ENCODE data around the gene PEMT. TPM values are rescaled to one million over a fixed set of nuclear protein-coding genes. Genes with fewer than 3 reads are reported as not detected.

PEMT gene
- polyA plus RNA-seq, 2 of the 4 experiments (the other 2 are of a cell fraction), result 47.5 to 47.8 TPM

GRCh38 chr17:17500999-17501605, 90.4 kb downstream of the PEMT start:
- H3K4me3 ChIP-seq, result no peak overlapping the region
- no peak overlapping the region for H3K4me2 ChIP-seq
- ATAC-seq (no peak), FAIRE-seq (no peak), DNase-seq (ENCODE audit: low read depth in 1 of 2, low spot score in 1 of 2) (no peak)
- H3K27ac ChIP-seq, result no peak overlapping the region
- no peaks in the 10 kb centered on the region for H3K9me3 ChIP-seq
- POLR2A ChIA-PET, result no interaction called here
- TF ChIP-seq RAD21 (conservative IDR thresholded peaks at IDR 0.05 in 1 of 2, IDR thresholded peaks at IDR 0.05 in 1 of 2) (0 out of 5 replicates have a peak, but pooled peaks of 1 of the 2 experiments have one; percentile 9), NPAS2 (CRISPR knock-in tag; IDR thresholded peaks at IDR 0.05; ENCODE audit: borderline replicate concordance) (no peak), RFX5 (IDR thresholded peaks at IDR 0.05) (no peak)
- peaks cover 4% of the 10 kb centered on the region; the same call in 2 of the 3 replicates for H3K4me1 ChIP-seq
- WGBS (ENCODE audit: missing lambda C conversion rate), result 73% methylated on average over 14 of the region's 14 CpGs
- CTCF ChIA-PET, result interaction anchor here (0.6 to 9.6 kb wide), 8 partner anchors 11 to 146 kb away, joined by 3 to 254 read pairs (median 6); no protein-coding TSS in a partner anchor

DNA sequence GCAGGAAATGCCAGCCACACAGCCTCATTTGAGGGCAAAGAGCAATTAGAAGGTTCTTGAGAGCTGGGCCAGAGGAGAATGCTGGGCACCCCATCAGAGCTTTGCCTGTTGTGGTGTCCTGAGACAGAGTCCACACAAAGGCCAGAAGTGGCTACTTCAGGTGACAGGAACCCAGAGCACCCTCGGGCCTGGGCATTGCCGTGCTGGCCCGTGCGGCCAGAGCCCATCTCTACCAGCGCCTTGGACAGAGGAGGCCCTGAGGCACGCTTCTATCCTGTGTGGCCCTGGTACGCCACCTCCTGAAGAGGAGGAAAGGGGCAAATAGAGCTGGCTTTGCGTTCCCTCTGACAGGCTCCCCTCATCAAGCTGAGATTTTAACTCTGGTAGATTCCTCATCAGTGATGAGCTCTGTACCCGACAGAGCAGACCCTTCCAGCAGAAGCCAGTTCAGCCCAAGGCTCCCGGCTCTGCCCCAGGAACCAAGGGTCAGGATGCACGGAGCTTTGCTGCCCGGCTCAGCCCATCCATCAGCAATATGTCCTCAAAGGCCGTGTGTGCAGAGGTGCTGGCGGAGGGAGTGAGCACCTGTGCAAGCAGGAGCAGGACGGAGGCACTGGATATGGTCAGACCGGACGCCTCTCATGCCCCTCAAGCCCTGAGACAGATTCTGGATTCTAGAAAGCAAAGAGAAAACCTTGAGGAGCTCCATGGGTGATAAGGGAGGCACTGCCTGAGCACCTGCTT, 91.9 kb downstream of the PEMT start:
- TF ChIP-seq HOXB5 (CRISPR knock-in tag; IDR thresholded peaks at IDR 0.05) (no peak), PHF8 (IDR thresholded peaks at IDR 0.05; ENCODE audit: borderline replicate concordance, low read depth) (no peak), FOSB (CRISPR knock-in tag; IDR thresholded peaks at IDR 0.05) (no peak), MAZ (IDR thresholded peaks at IDR 0.05; ENCODE audit: borderline replicate concordance, low read depth, low read length) (no peak), HEYL (CRISPR knock-in tag; IDR thresholded peaks at IDR 0.05) (no peak), USF2 (IDR thresholded peaks at IDR 0.05) (no peak), POLR2A (IDR thresholded peaks at IDR 0.05; ENCODE audit: low read length) (no peak), EHMT2 (IDR thresholded peaks at IDR 0.05; ENCODE audit: low read depth) (no peak), SMC3 (IDR thresholded peaks at IDR 0.05) (no peak), CEBPB (IDR thresholded peaks at IDR 0.05) (no peak), CHD2 (IDR thresholded peaks at IDR 0.05; ENCODE audit: low read length, partially characterized antibody) (no peak), KDM5A (IDR thresholded peaks at IDR 0.05) (no peak), JUNB (IDR thresholded peaks at IDR 0.05) (no peak)
- TF ChIP-seq, protein P1, sequence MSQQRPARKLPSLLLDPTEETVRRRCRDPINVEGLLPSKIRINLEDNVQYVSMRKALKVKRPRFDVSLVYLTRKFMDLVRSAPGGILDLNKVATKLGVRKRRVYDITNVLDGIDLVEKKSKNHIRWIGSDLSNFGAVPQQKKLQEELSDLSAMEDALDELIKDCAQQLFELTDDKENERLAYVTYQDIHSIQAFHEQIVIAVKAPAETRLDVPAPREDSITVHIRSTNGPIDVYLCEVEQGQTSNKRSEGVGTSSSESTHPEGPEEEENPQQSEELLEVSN (IDR thresholded peaks at IDR 0.05; ENCODE audit: borderline replicate concordance, low read depth), result no peak
- H3K4me3 ChIP-seq, result no peak overlapping the region
- no peak for FAIRE-seq
- H3K27ac ChIP-seq, result no peak overlapping the region
- H3K4me2 ChIP-seq, result no peak overlapping the region
- H3K4me1 ChIP-seq, result peaks cover 4% of the 10 kb centered on the region; the same call in 2 of the 3 replicates
- POLR2A ChIA-PET, result no interaction called here
- DNase-seq (ENCODE audit: low read depth in 1 of 2, low spot score in 1 of 2), result no peak
- no peaks in the 10 kb centered on the region for H3K9me3 ChIP-seq
- ATAC-seq, result no peak
- WGBS (ENCODE audit: missing lambda C conversion rate), result 84% methylated on average over 17 of the region's 17 CpGs
- CTCF ChIA-PET, result interaction anchor here (0.5 to 9.6 kb wide), 13 partner anchors 13 to 146 kb away, joined by 3 to 254 read pairs (median 5); no protein-coding TSS in a partner anchor

DNA sequence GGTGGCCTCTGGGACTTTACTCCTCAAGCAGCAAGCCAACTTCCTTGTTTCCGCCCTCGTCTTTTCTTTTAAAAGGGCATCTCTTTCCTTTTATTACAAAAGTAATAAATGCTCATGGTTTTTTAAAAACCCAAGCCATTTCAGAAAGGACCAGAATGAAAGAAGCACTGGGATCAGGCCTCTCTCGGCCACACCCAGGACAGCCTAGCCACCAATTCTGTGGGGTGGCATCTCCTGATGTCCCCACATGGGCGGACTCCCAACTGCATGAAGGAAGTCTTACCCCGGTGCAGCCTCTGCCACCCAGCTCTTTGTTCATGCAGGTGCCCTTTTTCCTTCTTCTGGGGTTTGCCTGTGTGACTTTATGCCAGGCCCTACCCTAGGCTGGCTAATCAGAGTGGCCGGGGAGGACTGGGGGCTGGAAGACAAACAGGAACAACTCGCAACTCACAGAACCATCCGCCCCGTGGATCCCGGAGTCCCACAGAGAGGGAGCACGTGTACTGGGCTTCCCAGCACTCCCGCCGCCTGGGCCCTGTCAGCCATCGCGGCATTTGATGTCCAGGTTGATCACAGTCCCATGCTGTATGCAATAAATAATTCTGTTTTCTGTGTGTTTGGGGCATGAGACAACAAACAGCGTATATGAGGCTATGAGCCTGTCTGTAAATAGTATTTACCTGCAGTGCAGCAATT, 92.8 kb downstream of the PEMT start:
- ATAC-seq (no peak), DNase-seq (ENCODE audit: low read depth in 1 of 2, low spot score in 1 of 2) (no peak), FAIRE-seq (no peak)
- peaks cover 4% of the 10 kb centered on the region; the same call in 2 of the 3 replicates for H3K4me1 ChIP-seq
- WGBS (ENCODE audit: missing lambda C conversion rate), result 90% methylated on average over 16 of the region's 16 CpGs
- no peak overlapping the region for H3K4me2 ChIP-seq
- TF ChIP-seq, protein P2, sequence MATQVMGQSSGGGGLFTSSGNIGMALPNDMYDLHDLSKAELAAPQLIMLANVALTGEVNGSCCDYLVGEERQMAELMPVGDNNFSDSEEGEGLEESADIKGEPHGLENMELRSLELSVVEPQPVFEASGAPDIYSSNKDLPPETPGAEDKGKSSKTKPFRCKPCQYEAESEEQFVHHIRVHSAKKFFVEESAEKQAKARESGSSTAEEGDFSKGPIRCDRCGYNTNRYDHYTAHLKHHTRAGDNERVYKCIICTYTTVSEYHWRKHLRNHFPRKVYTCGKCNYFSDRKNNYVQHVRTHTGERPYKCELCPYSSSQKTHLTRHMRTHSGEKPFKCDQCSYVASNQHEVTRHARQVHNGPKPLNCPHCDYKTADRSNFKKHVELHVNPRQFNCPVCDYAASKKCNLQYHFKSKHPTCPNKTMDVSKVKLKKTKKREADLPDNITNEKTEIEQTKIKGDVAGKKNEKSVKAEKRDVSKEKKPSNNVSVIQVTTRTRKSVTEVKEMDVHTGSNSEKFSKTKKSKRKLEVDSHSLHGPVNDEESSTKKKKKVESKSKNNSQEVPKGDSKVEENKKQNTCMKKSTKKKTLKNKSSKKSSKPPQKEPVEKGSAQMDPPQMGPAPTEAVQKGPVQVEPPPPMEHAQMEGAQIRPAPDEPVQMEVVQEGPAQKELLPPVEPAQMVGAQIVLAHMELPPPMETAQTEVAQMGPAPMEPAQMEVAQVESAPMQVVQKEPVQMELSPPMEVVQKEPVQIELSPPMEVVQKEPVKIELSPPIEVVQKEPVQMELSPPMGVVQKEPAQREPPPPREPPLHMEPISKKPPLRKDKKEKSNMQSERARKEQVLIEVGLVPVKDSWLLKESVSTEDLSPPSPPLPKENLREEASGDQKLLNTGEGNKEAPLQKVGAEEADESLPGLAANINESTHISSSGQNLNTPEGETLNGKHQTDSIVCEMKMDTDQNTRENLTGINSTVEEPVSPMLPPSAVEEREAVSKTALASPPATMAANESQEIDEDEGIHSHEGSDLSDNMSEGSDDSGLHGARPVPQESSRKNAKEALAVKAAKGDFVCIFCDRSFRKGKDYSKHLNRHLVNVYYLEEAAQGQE (IDR thresholded peaks at IDR 0.05), result no peak
- TF ChIP-seq, protein P1 (IDR thresholded peaks at IDR 0.05; ENCODE audit: borderline replicate concordance, low read depth), result no peak
- TF ChIP-seq POLR2A (IDR thresholded peaks at IDR 0.05; ENCODE audit: low read length), result no peak
- H3K27ac ChIP-seq, result no peak overlapping the region
- CTCF ChIA-PET, result interaction anchor here (0.8 to 9.6 kb wide), 6 partner anchors 14 to 144 kb away, joined by 3 to 254 read pairs (median 14); no protein-coding TSS in a partner anchor
- no peaks in the 10 kb centered on the region for H3K9me3 ChIP-seq
- H3K4me3 ChIP-seq, result no peak overlapping the region
- POLR2A ChIA-PET, result no interaction called here
